Chondrocyte (in vitro differentiated cells): ENCODE data around the gene IL18. TPM values are rescaled to one million over a fixed set of nuclear protein-coding genes. Genes with fewer than 3 reads are reported as not detected.

Experiments
- DNase-seq: peaks from one replicate; pipeline ENCODE4 v3.0.0; 2021; ENCODE audit warnings: mixed read lengths, low spot score
- H3K27ac Mint-ChIP-seq: one replicate; pipeline ENCODE4 v1.8.0; 2021; ENCODE audit warnings: mild to moderate bottlenecking, moderate library complexity, mixed read lengths; ENCODE audit not compliant: unreplicated experiment
- H3K27me3 Mint-ChIP-seq: 2 replicates; pipeline ENCODE4 v1.8.0; 2021; ENCODE audit warnings: low read depth, mixed read lengths
- H3K36me3 Mint-ChIP-seq: 2 replicates; pipeline ENCODE4 v1.8.0; 2021; ENCODE audit warnings: low read depth, mixed read lengths
- H3K4me1 Mint-ChIP-seq: 2 replicates; pipeline ENCODE4 v1.8.0; 2021; ENCODE audit warnings: low read depth, mild to moderate bottlenecking, mixed read lengths
- H3K4me3 Mint-ChIP-seq: one replicate; pipeline ENCODE4 v1.8.0; 2021; ENCODE audit warnings: mild to moderate bottlenecking, moderate library complexity, mixed read lengths; ENCODE audit not compliant: unreplicated experiment
- H3K9me3 Mint-ChIP-seq: 2 replicates; pipeline ENCODE4 v1.8.0; 2021; ENCODE audit warnings: low read depth, mixed read lengths
- CTCF ChIP-seq: fragments of 200-600 bp; sonication (generic); IDR thresholded peaks from 2 replicates; pipeline ENCODE4 v1.5.0; 2021; ENCODE audit warnings: antibody characterized with exemption, mild to moderate bottlenecking, moderate library complexity
- total RNA-seq: library from RNA; stranded (reverse); gene quantifications from 3 replicates; pipeline ENCODE4 v1.2.1, GENCODE V29; 2021

IL18 gene
- total RNA-seq, 1 donor from 2014 or later, result 0.80 TPM

- Mint-ChIP-seq H3K27ac (no peak overlapping the region), H3K27me3 (peaks cover 21% of the 10 kb centered on the region), H3K4me3 (no peak overlapping the region), H3K4me1 (peaks cover 12% of the 10 kb centered on the region), H3K9me3 (peaks cover 6% of the 10 kb centered on the region), H3K36me3 (peaks cover 4% of the 10 kb centered on the region)
- TF ChIP-seq CTCF, result no peak
- DNase-seq, result no peak
These were observed 14.5 kb upstream of the IL18 start for GRCh38 chr11:112178428-112178827.

GRCh38 chr11:112177589-112177988 is 13.7 kb upstream of the IL18 start:
- no peak for TF ChIP-seq CTCF
- DNase-seq, result no peak
- peaks cover 4% of the 10 kb centered on the region for H3K36me3 Mint-ChIP-seq
- peaks cover 21% of the 10 kb centered on the region for H3K27me3 Mint-ChIP-seq
- H3K9me3 Mint-ChIP-seq, result peaks cover 6% of the 10 kb centered on the region
- H3K4me1 Mint-ChIP-seq, result peaks cover 15% of the 10 kb centered on the region
- no peak overlapping the region for H3K4me3 Mint-ChIP-seq
- H3K27ac Mint-ChIP-seq, result no peak overlapping the region

GRCh38 chr11:112176077-112176476 is 12.2 kb upstream of the IL18 start:
- no peak for DNase-seq
- Mint-ChIP-seq H3K4me3 (no peak overlapping the region), H3K27me3 (peaks cover 21% of the 10 kb centered on the region), H3K9me3 (peaks cover 2% of the 10 kb centered on the region), H3K4me1 (peaks cover 15% of the 10 kb centered on the region), H3K27ac (no peak overlapping the region), H3K36me3 (peaks cover 4% of the 10 kb centered on the region)
- no peak for TF ChIP-seq CTCF

GRCh38 chr11:112175599-112175952 is 11.7 kb upstream of the IL18 start:
- TF ChIP-seq CTCF, result no peak
- Mint-ChIP-seq H3K9me3 (no peaks in the 10 kb centered on the region), H3K4me3 (peak overlapping the region; percentile 72), H3K36me3 (peaks cover 4% of the 10 kb centered on the region), H3K4me1 (peaks cover 15% of the 10 kb centered on the region), H3K27ac (no peak overlapping the region), H3K27me3 (peaks cover 18% of the 10 kb centered on the region)
- no peak for DNase-seq

- Mint-ChIP-seq H3K4me3 (peak within 1 kb of the TSS; percentile 72), H3K36me3 (peaks cover 4% of the 10 kb centered on the region), H3K27me3 (peaks cover 14% of the 10 kb centered on the region), H3K27ac (peak within 1 kb of the TSS; percentile 84), H3K9me3 (no peaks in the 10 kb centered on the region), H3K4me1 (peaks cover 15% of the 10 kb centered on the region)
- TF ChIP-seq CTCF, result peak; percentile 100
- no peak for DNase-seq
These were observed 11.1 kb upstream of the IL18 start, which contains the start of gene BCO2 for GRCh38 chr11:112174789-112175598. Gene BCO2, plus strand, starts transcription at chr11:112175512. Its CDS starts 90 bp downstream, at chr11:112175602.
